Stimulated activated CD4-positive, alpha-beta T cell treated with anti-CD3 and anti-CD28 coated beads, Interleukin-15, amount 100 ng/mL, for 48 hours (primary cell): ENCODE measurements around the gene KRTAP1-4.
"Not testable (repeated sequence)": the region's sequence is repeated elsewhere in the genome, so short reads cannot be mapped to it uniquely, and the experiment has no call there.

Experiments
- DNase-seq, 2 donors: peaks; one replicate each; pipeline ENCODE4 v3.0.0-alpha.2; 2020; ENCODE audit warnings: low read depth in 2 of 2

Gene KRTAP1-4, protein sequence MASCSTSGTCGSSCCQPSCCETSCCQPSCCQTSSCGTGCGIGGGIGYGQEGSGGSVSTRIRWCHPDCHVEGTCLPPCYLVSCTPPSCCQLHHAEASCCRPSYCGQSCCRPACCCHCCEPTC

DNA sequence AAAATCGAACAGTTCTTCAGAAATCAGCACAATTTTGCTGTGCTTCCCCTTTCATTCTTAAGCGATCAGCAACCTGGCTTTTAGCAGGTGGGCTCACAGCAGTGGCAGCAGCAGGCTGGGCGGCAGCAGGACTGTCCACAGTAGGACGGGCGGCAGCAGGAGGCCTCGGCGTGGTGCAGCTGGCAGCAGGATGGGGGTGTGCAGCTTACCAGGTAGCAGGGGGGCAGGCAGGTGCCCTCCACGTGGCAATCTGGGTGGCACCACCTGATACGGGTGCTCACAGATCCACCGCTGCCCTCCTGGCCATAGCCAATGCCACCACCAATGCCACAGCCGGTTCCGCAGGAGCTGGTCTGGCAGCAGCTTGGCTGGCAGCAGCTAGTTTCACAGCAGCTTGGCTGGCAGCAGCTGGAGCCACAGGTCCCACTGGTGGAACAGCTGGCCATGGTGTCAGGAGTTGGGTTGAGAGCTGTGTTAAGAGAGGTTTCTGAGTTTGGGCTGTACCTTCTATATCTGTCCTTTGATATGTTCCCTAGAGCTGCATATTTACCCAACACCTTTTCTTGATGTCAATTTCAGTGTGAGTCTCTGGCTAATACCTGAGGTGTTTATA lies at the start of gene KRTAP1-4:
Gene KRTAP1-4 (minus strand): TSS at position 563 of the 613 bp plus-strand sequence. CDS start 117 bp downstream, at position 446.
- no peak for DNase-seq

DNA sequence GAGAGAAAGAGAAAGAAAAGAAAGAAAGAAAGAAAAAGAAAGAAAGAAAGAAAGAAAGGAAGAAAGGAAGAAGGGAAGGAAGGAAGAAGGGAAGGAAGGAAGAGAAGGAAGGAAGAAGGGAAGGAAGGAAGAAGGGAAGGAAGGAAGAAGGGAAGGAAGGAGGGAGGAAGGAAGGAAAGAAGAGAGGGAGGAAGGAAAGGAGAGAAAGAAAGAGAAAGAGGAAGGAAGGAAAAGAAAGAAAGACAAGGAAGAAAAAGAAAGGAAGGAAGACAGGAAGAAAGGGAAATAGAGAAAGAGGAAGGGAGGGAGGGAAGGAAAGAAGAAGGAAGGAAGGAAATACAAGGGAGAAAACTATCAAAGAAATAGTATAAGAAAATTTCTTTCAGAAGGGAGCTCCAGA lies 46.8 kb upstream of the KRTAP1-4 start:
- DNase-seq, result no peak

DNA sequence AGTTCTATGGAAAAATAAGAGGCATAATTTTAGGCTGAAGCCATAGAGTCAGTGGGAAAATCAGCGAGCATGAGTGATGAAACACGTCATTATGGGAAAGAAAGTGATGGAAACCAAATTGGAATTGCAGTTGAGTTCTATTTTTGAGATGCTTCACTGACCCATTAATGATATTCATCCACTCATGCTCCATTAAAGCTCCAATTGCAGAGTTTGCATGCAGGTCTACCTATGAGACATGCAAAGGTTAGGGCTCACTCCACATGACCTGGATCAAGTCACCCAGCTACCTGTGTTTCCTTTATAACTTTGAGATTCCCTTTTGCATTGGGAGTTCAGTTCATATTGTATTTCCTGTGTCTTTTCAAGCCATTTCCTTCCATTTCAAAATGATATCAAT lies 43.7 kb upstream of the KRTAP1-4 start:
- no peak for DNase-seq

DNA sequence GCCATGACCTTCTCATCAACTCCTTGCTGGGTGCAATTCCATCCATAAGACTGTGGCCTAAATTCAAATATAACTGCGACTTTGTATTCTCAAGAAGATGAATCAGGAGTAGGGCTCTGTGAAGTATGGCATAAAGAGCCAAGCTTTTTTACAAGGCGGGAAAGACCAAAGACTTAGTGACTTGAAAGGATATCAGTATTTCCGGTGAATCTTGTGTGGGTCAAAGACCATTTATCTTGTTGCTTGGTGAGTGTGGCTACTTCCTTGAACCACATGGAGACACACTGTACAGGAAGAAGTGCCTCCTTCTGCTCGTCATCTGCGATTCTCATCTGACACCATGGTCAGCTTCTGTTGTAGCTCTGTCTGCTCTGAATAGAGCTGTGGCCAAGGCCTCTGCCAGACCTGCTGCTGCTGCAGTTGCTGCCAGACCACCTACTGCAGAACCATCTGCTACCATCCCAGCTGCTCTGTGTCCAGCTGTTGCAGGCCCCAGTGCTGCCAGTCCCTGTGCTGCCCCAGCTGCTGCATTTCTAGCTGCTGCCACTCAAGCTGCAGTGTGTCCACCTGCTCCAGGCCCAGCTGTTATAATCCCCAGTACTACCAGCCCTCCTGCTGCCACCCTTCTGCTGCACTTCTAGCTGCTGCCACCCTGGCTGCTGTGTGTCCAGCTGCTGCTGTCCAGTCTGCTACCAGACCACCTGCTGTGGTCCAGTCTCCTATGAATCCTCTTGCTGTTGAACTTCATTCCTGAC lies 41.8 kb upstream of the KRTAP1-4 start:
- no peak for DNase-seq

DNA sequence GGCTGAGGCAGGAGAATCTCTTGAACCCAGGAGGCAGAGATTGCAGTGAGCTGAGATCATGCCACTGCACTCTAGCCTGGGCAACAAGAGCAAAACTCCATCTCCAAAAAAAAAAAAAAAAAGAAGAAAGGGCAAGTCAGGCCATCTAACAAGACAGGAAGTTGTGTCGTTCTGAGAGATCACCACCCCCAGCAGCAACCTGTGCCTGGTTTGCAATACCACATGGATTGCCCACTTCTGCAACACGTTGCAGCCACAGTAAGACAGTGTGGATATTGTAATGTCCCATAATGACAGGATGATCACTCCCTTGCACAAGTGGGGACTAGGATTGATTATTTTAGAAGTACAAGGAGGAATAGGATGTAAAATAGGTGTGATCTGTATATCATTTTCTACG lies 39.0 kb upstream of the KRTAP1-4 start:
- DNase-seq, result no peak

DNA sequence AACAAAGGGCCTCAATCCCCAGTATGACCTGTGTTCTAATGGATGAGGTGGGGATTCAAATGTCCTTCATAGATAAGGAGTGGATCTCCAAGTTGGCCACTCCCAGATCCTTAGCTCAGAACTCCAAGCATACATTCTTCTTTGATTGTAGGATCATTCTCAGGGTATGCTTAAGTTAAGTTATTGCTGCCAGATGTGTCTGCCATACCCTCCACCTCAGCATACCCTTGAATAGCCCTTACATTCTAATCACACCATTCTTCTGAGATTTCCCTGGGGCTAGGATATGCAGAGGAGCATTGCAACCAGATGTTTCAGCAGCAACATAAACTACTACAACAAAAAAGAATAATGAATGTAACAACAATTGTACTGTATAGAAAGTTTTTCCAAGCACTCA lies 37.3 kb upstream of the KRTAP1-4 start:
- DNase-seq, result no peak

DNA sequence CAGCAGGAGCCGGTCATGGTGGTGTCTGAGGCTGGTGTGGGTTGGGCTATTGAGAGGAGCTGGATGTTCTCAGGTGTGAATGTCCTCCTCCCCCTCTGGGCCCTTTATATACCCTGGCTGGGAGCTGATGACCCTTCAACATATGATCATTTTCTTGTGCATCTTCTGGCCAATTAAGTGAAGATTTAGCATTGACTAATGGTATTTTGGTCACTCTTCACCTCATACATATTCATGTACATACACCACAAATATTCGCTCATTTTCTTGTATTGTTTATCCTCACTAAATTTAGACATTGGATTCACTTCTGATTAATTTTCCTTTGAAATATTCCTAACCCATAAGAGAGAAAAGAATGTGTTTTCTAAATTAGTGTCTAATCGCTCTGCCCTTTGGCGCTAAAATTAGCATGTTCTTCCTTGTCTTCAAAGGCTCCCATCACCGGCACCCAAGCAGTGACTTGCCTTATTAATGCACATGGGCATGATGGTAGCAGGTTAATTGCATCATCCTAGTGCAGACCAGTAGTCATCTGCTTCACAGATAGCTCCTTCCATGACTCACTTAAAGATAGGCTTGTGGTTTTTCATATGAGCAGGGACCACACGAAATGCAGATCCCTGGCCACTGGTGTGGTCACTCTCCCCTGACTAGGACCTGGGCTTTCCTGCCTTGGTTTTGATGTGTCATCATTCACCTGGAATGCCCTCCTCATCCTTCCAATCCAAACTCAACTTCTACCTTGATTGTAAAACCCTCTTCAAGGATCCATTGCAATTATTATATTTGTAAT lies 36.0 kb upstream of the KRTAP1-4 start, which contains the start of gene KRTAP2-4:
Gene KRTAP2-4 (minus strand): TSS at position 51 of the 796 bp plus-strand sequence. CDS start 34 bp downstream, at position 17.
- DNase-seq, result no peak

DNA sequence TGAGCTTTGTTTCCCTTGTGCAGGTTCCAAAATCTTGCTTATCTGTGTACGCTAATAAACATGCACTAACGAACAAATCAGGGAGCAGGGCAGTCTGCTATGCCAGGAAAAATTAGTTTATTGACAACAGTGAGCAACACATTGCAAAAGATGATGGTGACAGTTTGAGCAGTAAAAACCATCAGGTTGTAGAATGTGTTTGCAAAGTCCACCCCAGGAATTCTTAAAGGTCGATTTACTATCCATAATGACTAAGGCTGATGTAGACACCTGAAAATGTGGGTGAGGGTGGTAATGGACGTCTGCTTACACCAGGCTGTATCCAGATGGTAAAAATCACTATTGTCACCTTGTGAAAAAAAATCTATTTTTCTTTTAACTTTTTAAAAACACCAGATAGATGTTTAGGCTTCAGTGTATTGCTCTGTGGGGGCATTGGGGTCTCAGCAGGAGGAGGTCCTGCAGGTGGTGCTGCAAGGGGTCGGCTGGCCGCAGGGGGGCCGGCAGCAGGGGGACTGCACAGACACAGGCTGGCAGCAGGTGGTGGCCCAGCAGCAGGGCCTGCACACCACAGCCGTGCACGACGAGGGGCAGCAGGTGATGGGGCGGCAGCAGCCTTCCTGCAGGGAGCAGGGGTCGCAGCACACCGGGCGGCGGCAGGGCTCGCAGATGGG lies 35.2 kb upstream of the KRTAP1-4 start:
- not testable (repeated sequence) for DNase-seq

DNA sequence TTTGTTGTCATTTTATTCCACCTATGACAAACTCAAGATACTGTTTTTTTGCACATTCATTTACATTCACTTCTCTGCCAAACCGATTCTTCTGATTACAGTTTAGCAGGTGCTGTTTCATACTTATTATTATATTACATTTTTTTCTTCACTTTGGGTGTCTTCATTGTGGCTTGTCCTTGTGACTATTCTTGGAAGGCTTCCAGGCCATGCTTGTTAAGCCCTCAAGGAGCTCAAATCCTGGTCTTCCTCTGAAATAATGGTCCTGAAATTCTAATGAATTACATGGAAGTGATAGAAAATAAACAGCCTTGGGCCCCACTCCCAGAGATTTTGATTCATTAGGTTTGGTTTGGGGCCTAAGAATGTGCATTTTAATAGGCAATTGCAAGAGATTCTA lies 34.3 kb upstream of the KRTAP1-4 start:
- no peak for DNase-seq

DNA sequence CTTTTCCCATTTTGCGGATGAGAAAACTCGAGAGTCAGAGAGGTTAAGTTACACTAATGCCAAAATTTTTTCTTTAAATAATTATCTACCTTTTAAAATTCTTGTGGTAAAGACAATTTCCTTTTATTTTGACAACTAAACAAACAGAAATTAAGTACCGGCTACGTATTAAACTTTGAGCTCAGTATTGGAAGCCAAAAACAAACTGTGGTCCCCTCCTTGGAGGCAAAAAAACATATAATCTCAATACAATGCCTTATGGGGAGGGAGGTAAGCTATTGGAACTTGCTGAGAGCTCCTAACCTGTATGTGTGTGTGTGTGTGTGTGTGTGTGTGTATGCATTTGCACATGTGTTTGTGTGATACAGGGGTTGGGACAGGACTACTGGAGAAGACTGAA lies 33.5 kb upstream of the KRTAP1-4 start:
- DNase-seq, result no peak

DNA sequence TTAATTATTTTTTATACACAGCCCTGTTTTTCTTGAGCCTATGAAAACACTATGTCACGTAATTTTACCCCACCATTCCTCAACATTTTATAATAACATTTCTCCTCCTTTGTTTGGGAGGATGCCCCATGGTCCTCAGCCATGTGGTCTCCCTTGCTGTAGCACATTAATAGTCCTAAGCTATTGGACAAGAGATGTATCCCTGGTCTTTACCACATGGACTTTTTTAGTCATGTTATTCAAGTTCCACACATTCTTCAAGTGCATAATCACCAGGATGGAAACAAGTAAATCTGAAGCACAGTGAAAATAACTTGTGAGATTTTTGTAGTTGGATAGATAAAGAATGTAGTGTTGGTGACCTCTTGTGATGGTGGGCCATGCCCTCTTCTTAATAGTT lies 32.0 kb upstream of the KRTAP1-4 start:
- DNase-seq, result no peak

DNA sequence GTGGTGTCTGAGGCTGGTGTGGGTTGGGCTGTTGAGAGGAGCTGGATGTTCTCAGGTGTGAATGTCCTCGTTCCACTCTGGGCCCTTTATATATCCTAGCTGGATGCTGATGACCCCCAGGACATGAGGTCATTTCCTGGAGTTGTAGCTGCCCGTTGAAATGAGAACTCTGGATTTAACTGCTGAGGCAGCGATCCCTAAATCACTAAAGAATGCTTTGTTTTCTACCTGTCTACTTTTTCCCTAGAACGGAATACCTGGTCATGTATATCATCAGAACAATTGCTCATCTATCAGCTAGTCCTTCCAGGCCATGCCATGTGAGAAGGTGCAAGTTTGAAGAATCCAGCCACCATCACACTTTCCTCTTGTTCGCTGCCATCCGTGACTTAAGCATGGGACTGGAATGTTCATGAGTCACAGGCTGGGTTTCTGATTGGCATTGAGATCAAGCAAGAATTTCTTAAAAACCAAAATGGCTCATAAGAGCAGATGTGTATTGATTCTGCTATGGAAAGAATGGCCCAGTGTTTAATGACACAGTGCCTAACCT lies 30.1 kb upstream of the KRTAP1-4 start, which contains the start of gene KRTAP2-3:
Gene KRTAP2-3 (minus strand): TSS at position 63 of the 553 bp plus-strand sequence. CDS start 64 bp downstream, outside the sequence.
- DNase-seq, result no peak

DNA sequence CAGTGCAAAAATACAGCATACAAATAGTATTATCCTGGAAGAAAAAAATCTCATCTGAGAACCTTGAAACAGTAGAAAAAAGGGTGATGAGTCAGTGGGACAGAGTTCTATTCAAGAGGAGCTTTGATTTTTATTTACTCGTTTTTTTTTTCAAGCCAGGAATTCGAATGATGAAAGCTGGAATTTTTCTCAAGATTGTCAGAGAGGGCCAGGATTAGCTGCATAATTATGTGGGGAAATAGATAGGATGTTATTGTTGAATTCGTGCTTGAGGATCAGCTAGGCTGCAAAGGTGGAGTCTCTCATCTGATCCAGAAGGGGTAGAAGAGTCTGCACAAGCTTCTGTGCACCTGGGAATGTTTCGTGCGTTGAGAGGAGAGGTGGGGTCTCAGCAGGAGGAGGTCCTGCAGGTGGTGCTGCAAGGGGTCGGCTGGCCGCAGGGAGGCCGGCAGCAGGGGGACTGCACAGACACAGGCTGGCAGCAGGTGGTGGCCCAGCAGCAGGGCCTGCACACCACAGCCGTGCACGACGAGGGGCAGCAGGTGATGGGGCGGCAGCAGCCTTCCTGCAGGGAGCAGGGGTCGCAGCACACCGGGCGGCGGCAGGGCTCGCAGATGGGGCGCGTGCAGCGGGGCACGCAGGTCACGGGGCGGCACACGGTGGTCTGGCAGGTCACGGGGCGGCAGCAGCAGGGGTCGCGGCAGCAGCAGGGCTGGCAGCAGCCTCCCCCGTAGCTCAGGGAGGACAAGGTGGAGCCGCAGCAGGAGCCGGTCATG lies 29.5 kb upstream of the KRTAP1-4 start:
- not testable (repeated sequence) for DNase-seq

DNA sequence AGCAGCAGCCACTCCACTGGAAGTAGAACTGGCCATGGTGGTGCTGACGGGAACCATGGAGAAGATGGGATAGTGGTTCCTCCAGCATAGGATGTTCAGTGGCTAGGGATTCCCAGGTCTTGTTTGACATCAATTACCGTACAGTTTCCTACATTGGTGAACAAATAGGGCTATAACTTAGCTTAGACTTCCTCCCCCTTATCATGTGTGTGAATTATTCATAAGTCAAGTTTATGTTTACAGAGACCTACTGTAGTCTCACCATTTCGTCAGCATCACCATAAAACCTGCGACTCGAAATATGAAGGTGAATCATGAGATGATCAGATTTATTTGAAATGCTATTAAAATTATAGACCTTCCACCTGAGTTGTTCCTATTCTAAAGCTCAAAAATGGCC lies 28.7 kb upstream of the KRTAP1-4 start:
- DNase-seq, result no peak

DNA sequence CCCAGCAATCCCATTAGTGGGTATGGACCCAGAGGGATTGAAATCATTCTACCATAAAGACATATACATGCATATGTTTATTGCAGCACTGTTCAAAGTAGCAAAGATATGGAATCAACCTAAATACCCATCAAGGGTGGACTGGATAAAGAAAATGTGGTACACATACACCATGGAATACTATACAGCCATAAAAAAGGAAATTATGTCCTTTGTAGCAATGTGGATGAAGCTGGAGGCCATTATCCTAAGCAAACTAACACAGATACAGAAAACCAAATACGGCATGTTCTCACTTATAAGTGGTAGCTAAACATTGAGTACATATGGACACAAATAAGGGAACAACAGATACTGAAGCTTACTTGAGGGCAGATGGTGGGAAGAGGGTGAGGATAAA lies 27.6 kb upstream of the KRTAP1-4 start:
- no peak for DNase-seq

DNA sequence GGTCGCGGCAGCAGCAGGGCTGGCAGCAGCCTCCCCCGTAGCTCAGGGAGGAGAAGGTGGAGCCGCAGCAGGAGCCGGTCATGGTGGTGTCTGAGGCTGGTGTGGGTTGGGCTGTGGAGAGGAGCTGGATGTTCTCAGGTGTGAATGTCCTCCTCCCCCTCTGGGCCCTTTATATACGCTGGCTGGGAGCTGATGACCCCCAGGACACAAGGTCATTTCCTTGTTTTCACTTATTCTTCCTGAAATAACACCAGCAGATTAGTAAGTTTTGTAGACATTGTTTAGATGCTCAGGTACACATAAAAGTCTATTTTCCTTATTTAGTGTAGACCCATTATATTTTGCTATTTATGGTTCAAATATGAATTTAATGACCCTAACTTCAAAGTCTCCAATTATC lies 25.1 kb upstream of the KRTAP1-4 start, which contains the start of gene KRTAP2-2:
Gene KRTAP2-2 (minus strand): TSS at position 101 of the 400 bp plus-strand sequence. CDS start 19 bp downstream, at position 82.
- DNase-seq, result not testable (repeated sequence)

DNA sequence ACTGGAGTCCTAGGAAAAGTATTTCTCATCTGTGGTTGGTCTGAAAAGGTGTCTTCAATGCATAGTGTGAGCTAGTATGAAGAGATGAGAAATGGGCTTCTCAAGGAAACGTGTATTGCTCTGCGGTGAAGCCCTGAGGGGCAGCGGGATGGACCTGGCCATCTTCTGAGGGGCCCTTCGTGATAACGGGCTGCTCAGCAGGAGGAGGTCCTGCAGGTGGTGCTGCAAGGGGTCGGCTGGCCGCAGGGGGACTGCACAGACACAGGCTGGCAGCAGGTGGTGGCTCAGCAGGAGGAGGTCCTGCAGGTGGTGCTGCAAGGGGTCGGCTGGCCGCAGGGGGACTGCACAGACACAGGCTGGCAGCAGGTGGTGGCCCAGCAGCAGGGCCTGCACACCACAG lies 24.6 kb upstream of the KRTAP1-4 start:
- not testable (repeated sequence) for DNase-seq

DNA sequence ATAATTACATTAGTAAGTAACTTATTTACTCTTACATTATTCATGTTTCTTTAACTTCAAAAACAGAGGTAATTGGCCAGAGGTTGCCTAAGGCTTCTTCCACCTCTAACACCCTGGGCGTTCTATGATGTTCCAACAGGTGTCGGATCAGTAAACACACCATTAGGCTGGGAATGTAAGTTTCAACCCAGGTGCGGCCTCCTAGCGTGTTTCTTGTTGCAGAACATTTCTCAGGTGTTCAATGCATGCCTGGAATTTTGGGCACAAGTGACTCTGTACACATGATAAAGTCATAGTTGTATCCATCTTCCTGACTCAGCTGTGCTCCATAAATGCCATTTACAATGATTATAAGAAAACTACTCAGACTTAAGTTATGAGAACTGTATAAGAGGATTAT lies 24.0 kb upstream of the KRTAP1-4 start:
- DNase-seq, result no peak

DNA sequence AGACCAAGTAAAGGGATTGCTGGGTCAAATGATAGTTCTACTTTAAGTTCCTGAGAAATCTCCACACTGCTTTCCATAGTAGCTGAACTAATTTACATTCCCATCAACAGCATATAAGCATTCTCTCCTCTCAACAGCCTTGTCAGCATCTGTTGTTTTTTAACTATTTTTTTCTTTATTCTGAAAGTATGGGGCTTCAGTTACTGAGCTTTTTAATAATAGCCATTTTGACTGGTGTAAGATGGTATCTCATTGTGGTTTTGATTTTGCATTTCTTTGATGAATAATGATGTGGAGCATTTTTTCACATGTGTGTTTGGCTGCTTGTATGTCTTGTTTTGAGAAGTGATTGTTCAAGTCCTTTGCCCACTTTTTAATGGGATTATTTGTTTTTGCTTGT lies 22.6 kb upstream of the KRTAP1-4 start:
- DNase-seq, result no peak

DNA sequence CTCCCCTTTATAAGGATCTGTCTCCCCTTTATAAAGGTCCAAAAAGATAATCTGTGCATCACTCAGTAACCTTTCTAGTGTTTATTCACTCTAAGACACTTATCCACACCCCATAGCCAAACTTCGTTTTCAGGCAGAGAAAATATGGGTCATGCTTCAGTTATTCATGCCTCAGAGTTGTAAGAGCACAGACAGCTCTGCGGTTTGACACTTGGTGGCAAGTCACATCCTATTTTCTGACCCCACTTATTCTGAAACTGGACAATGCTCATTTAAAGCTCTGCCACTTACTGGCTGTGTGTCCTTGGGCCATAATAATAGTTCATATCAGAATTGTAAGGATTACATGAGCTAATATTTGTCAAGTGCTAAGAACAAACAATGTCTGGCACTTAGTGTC lies 19.1 kb upstream of the KRTAP1-4 start:
- DNase-seq, result no peak
